GM18505 (cell line): ENCODE measurements around the gene PRICKLE1.
A peak's percentile ranks its signal among the peaks of the same experiment; 100 is the strongest.

Experiments used
- ATAC-seq: cut with Tn5 transposase; IDR thresholded peaks from one replicate; pipeline ENCODE4 v1.9.1; 2021; ENCODE audit not compliant: unreplicated experiment
- POLR2A ChIP-seq: IDR thresholded peaks from 4 replicates; pipeline ENCODE4 v1.6.1; 2011; ENCODE audit warnings: borderline replicate concordance; ENCODE audit not compliant: insufficient read depth, insufficient read length; ENCODE audit errors: extremely low read depth

PRICKLE1 gene

DNA sequence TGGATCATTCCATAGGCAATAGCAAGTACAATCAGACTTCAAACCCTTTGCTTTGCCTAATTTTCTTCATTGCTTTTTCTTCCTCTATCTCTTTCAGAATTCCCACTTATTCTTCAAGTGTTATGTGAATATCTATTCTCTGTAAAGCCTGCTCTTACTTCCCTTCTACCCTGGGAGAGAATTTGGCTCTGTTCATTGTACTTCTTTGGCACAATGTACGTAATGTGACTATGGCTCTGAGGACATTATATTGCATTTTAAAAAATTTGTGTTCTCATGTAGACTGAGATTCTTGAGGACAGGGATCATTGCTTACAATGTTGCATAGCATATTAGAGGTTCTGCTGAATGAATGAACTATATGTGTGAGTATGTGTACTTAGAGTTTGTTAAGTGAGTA, 16.9 kb upstream of the PRICKLE1 start:
- ATAC-seq, result no peak
- TF ChIP-seq POLR2A, result no peak

DNA sequence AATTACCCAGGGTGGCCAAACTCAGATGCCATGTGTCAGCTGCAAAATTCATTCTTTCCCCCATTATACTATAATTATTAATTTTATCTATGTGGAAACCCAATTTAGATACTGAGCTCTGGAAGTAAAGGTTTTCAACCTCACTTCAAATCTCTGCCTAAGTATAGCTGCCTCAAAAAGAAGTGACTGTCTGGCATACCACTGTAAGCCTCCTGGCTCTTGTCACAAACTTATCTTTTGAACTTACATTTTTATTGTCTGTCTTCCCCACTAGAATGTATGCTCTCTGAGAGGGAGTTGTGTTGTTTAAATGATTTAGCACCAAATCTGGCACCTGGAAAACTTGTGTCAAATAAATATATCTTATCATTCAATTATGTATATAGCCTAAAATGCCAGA, 16.1 kb upstream of the PRICKLE1 start:
- ATAC-seq, result no peak
- TF ChIP-seq POLR2A, result no peak

DNA sequence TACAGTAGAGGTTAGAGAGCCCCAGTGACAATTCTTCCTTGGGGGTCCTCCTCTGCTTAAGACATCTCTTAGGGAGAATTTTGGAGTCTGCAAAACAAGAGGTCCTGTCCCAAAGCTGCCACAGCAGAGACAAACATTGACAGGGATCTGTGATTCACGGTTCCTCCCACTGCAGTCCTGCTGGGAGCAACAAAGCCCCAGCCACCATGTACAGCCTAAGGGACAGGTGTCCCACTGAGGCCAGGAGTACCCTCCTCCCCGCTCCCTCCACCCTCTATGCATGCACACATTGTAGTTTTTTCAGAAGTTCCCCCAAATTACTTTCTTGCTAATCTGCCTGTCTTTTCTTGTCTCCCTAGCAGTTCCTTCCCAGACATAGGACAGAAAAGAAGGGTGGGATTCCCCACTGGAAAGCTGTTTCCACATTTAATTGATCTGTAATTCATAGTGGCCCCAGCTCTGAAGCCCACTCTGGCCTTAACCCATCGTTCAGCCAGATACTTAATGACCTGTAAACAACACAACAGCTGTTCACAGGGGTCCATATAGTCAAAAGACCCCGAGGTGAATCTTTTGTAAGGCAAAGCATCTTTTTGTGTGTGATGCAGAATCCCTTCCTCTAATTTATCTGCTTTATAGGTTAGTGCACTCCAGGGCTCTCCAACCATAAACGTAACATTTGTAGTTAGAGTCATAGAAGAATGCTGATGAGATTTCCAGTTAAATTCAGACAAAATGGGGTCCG, 13.9 kb upstream of the PRICKLE1 start:
- no peak for ATAC-seq
- TF ChIP-seq POLR2A, result no peak

- no peak for TF ChIP-seq POLR2A
- no peak for ATAC-seq
These were observed 4.3 kb upstream of the PRICKLE1 start for GRCh38 chr12:42593874-42594273.

DNA sequence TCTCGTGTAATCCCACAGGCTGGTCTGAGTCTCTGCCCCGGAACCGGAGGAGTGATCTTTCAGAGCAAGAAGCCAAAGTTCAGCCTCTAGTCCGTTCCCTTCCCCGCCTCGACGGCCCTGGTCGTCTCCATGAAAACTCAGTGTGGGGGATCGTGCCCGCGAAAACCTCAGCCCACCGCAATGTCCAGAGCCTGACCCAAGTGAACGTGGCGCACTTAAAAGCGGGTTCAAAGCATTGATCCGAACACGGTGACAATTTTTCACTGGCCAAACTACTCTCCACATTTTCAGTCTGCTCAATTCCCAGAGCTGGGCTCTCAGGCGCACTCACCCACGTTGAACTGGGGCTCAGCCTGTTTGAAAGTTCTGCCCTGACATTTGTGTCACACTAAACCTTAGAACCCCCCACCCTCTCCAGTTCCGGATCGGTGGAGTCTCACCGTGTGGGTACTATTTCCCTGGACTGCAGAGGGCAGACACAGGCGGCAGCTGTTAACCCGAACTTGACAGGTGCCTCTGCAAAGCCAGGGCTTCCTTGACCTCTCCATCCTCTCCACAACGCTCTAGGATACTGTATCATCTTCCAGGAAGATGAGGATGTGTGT, 886 bp upstream of the PRICKLE1 start:
- TF ChIP-seq POLR2A, result no peak
- ATAC-seq, result no peak

DNA sequence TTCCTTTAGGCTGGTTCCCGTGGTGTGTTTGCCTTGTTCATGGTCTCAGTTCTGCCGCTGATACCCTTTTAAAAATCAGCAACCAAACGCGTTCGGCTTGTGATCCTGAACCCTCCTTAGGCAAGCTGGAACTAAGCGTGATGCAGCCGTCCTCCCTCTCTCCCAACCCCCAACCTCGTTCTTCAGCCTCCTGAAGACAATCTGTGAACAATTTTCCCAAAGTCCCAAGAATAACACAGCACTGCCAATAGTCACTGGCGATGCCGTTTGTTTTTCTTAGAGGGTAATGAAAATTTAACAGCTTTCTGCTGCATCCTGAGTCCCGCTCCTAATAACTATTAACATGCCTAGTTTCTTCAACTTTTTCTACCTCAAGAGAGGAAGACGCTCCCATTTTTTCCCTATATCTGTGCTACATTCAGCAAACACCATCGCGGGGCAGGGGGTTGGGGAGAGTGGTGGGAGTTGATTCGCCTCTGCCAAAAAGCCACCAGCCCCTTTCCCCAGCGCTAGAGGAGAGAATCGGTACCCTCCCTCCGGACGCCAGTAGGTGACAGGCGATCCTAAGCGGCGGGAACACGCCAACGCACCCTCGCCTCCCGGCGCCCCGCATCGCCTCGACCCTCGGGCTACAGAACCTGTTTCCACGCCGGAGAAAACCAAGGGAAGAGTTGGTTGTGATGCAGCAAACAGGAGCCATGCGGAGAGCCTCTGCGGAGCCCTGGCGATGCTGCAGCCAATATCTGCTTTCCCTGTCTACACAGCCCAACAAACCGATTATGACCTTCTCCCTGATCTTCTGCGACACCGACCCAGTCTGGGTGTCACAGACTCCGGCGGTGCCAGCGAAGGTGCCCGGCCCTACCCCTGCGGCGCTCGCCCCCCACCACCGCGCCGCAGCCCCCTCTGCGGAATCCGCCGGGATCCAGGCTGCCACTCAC, 752 bp downstream of the PRICKLE1 start:
- TF ChIP-seq POLR2A, result no peak
- peak; percentile 38 for ATAC-seq

- TF ChIP-seq POLR2A, result no peak
- no peak for ATAC-seq
These were observed 1.7 kb downstream of the PRICKLE1 start for GRCh38 chr12:42587601-42588523.

DNA sequence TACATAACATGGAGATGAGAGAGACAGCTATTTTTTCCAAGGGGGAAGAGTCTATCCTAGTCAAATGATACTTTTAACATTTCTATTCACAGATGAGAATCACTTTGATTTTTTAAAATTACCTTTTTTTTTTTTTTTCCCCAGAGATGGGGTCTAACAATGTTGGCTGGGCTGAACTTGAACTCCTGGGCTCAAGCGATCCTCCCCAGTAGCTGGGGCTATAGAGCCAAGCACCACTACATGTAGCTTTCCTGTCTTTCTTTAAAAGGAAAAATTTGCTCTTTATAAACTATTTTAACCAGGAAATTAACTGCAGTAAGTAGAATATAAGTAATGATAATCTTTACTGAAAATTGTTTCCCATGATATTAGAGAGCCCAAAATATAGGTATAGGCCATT, 3.3 kb downstream of the PRICKLE1 start:
- no peak for TF ChIP-seq POLR2A

GRCh38 chr12:42585841-42586216, 3.7 kb downstream of the PRICKLE1 start:
- no peak for ATAC-seq

More for the DNA sequence above, 3.3 kb downstream of the PRICKLE1 start:
- no peak for ATAC-seq

GRCh38 chr12:42585154-42585840, 4.2 kb downstream of the PRICKLE1 start:
- no peak for TF ChIP-seq POLR2A

More at GRCh38 chr12:42585841-42586216, 3.7 kb downstream of the PRICKLE1 start:
- no peak for TF ChIP-seq POLR2A

GRCh38 chr12:42584651-42585111, 4.9 kb downstream of the PRICKLE1 start:
- no peak for TF ChIP-seq POLR2A
- ATAC-seq, result no peak

More at GRCh38 chr12:42585154-42585840, 4.2 kb downstream of the PRICKLE1 start:
- no peak for ATAC-seq

DNA sequence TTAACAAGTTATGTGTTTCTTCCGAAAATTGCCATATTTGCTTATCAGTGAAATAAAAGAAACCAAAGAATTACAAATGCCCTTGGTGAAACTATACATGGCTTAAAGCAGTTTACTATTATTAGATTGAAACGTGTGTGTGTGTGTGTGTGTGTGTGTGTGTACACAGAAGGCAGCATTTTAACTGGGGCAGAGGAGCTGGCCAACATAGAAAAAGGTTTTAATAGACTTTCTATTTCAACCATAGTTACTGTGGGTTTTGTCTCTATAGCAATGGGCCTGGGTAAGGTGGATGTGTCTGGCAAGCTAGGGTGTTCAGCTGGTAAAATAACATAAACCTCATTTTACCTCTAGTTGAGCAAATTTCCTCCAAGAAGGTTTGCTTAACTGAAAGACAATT, 6.5 kb downstream of the PRICKLE1 start:
- no peak for ATAC-seq
- no peak for TF ChIP-seq POLR2A
